Measurements from ENCODE around the gene APPL1. TPM values are rescaled to one million over a fixed set of nuclear protein-coding genes. Genes with fewer than 3 reads are reported as not detected.

The APPL1 gene
- total RNA-seq, 1 experiment from 2014 or later, result 35.4 TPM

- no peaks in the 10 kb centered on the region for H3K27me3 Mint-ChIP-seq (ENCODE audit: insufficient read depth, unreplicated experiment)
- H3K4me3 Mint-ChIP-seq (ENCODE audit: unreplicated experiment), result no peak overlapping the region
- no peak for TF ChIP-seq CTCF (IDR thresholded peaks at IDR 0.05; ENCODE audit: unreplicated experiment)
- no peaks in the 10 kb centered on the region for H3K9me3 Mint-ChIP-seq (ENCODE audit: unreplicated experiment)
- intact Hi-C loops (cut with micrococcal nuclease), result no loop called here
- DNase-seq (ENCODE audit: unreplicated experiment), result no peak
- H3K4me1 Mint-ChIP-seq (ENCODE audit: insufficient read depth, unreplicated experiment), result peaks cover 6% of the 10 kb centered on the region
- ChIA-PET CTCF (interaction anchor here (0.6 kb wide), 1 partner anchor 12 kb away, joined by 3 read pairs; no protein-coding TSS in a partner anchor), POLR2A (no interaction called here)
- no peaks in the 10 kb centered on the region for H3K36me3 Mint-ChIP-seq (ENCODE audit: insufficient read depth, unreplicated experiment)
- H3K27ac Mint-ChIP-seq (ENCODE audit: low read depth, unreplicated experiment), result no peak overlapping the region
- no TSS peak for BruUV-seq (replicated peaks)
Measured at GRCh38 chr3:57192028-57192427, 35.5 kb upstream of the APPL1 start.

DNA sequence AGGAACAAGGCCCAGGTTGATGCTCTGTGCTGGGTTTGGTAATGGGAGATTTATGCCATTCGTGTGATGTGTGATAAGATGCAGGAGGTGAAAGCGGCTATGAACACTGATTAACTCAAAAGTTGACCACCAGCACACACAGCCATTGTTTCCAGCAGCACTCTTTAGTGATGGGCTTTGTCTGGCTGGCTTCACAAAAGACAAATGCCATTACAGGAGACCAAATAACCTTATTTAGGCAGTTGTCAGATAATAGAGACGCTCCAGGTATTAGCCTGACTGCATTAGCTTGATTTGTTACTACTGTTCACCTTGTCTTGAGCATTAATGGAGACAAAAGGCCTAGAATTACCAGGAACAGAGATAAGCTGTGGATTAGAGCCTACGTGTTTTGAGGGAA lies 32.9 kb upstream of the APPL1 start:
- no peaks in the 10 kb centered on the region for H3K36me3 Mint-ChIP-seq (ENCODE audit: insufficient read depth, unreplicated experiment)
- POLR2A ChIA-PET, result no interaction called here
- no peak for TF ChIP-seq CTCF (IDR thresholded peaks at IDR 0.05; ENCODE audit: unreplicated experiment)
- no peaks in the 10 kb centered on the region for H3K9me3 Mint-ChIP-seq (ENCODE audit: unreplicated experiment)
- no peak overlapping the region for H3K27ac Mint-ChIP-seq (ENCODE audit: low read depth, unreplicated experiment)
- no peak for DNase-seq (ENCODE audit: unreplicated experiment)
- no peak overlapping the region for H3K4me3 Mint-ChIP-seq (ENCODE audit: unreplicated experiment)
- CTCF ChIA-PET, result interaction anchor here (0.6 kb wide), 1 partner anchor 53 kb away, joined by 3 read pairs; no protein-coding TSS in a partner anchor
- H3K4me1 Mint-ChIP-seq (ENCODE audit: insufficient read depth, unreplicated experiment), result peaks cover 6% of the 10 kb centered on the region
- no peaks in the 10 kb centered on the region for H3K27me3 Mint-ChIP-seq (ENCODE audit: insufficient read depth, unreplicated experiment)
- intact Hi-C loops (cut with micrococcal nuclease), result no loop called here
- no TSS peak for BruUV-seq (replicated peaks)

GRCh38 chr3:57199895-57200297 lies 27.6 kb upstream of the APPL1 start, which contains the start of gene HESX1:
Gene HESX1, minus strand, starts transcription at chr3:57199978. Its CDS starts 60 bp downstream, at chr3:57199918.
- Mint-ChIP-seq H3K4me3 (ENCODE audit: unreplicated experiment) (no peak within 1 kb of the TSS), H3K27me3 (ENCODE audit: insufficient read depth, unreplicated experiment) (no peaks in the 10 kb centered on the region), H3K36me3 (ENCODE audit: insufficient read depth, unreplicated experiment) (no peaks in the 10 kb centered on the region), H3K27ac (ENCODE audit: low read depth, unreplicated experiment) (no peak within 1 kb of the TSS), H3K4me1 (ENCODE audit: insufficient read depth, unreplicated experiment) (peaks cover 6% of the 10 kb centered on the region), H3K9me3 (ENCODE audit: unreplicated experiment) (no peaks in the 10 kb centered on the region)
- ChIA-PET POLR2A (interaction anchor here (3.6 kb wide), 1 partner anchor 27 kb away, joined by 11 read pairs; the partner anchor contains the start of gene APPL1), CTCF (interaction anchor here (0.6 to 1.1 kb wide), 6 partner anchors 9 to 103 kb away, joined by 3 to 5 read pairs (median 4); no protein-coding TSS in a partner anchor)
- no peak for DNase-seq (ENCODE audit: unreplicated experiment)
- no TSS peak for BruUV-seq (replicated peaks)
- intact Hi-C loops (cut with micrococcal nuclease), result no loop called here
- TF ChIP-seq CTCF (IDR thresholded peaks at IDR 0.05; ENCODE audit: unreplicated experiment), result no peak

DNA sequence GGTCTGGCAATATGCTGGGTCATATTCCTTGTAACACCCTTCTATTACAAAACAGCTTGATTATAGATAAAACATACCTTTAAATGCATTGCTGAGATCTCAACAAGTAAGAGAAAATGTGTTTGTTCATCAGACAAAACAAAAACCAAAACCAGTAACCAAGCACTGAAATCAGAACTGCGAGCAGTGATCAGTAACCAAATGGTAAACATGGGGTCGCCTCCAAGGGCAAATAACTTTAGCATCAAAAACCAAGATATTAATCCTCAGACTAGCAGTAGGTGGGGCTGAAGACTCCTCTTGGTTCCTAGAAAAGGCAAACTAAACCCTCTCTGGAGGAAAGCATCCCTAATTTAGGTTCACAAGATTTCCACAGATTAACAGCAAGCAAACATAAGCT lies 21.1 kb upstream of the APPL1 start:
- no peak for DNase-seq (ENCODE audit: unreplicated experiment)
- H3K9me3 Mint-ChIP-seq (ENCODE audit: unreplicated experiment), result no peaks in the 10 kb centered on the region
- no peaks in the 10 kb centered on the region for H3K27me3 Mint-ChIP-seq (ENCODE audit: insufficient read depth, unreplicated experiment)
- intact Hi-C loops (cut with micrococcal nuclease), result no loop called here
- no peak for TF ChIP-seq CTCF (IDR thresholded peaks at IDR 0.05; ENCODE audit: unreplicated experiment)
- no peak overlapping the region for H3K4me3 Mint-ChIP-seq (ENCODE audit: unreplicated experiment)
- BruUV-seq (replicated peaks), result no TSS peak
- ChIA-PET CTCF (interaction anchor here (0.6 to 1.5 kb wide), 4 partner anchors 10 to 35 kb away, joined by 3 to 5 read pairs (median 3); no protein-coding TSS in a partner anchor), POLR2A (no interaction called here)
- H3K4me1 Mint-ChIP-seq (ENCODE audit: insufficient read depth, unreplicated experiment), result no peaks in the 10 kb centered on the region
- no peak overlapping the region for H3K27ac Mint-ChIP-seq (ENCODE audit: low read depth, unreplicated experiment)
- H3K36me3 Mint-ChIP-seq (ENCODE audit: insufficient read depth, unreplicated experiment), result no peaks in the 10 kb centered on the region
